Testis (tissue), 5 donors: ENCODE results near the gene LRCH2. TPM values are rescaled to one million over a fixed set of nuclear protein-coding genes. Genes with fewer than 3 reads are reported as not detected.
A peak's percentile ranks its signal among the peaks of the same experiment; 100 is the strongest.

Source experiments
- DNase-seq: peaks from one replicate; pipeline ENCODE4 v3.0.0-alpha.2; 2019
- H3K27ac ChIP-seq, 2 donors: fragments of 200-600 bp; sonication (generic); one replicate each; pipeline ENCODE4 v1.5.1; 2019
- H3K27me3 ChIP-seq: fragments of 200-600 bp; sonication (generic); one replicate; pipeline ENCODE4 v1.5.1; 2019
- H3K36me3 ChIP-seq: fragments of 200-600 bp; sonication (generic); one replicate; pipeline ENCODE4 v1.5.1; 2017; ENCODE audit warnings: low read depth; ENCODE audit errors: missing control alignments
- H3K4me1 ChIP-seq: fragments of 200-600 bp; sonication (generic); one replicate; pipeline ENCODE4 v1.5.1; 2019
- H3K4me3 ChIP-seq, 2 donors: fragments of 200-600 bp; sonication (generic); one replicate each; pipeline ENCODE4 v1.5.1; 2017 to 2019
- H3K9me3 ChIP-seq: fragments of 200-600 bp; sonication (generic); one replicate; pipeline ENCODE4 v1.5.1; 2017
- POLR2A ChIP-seq: fragments of 450-650 bp; IDR thresholded peaks from one replicate; pipeline ENCODE4 v1.6.1; 2017; ENCODE audit warnings: antibody characterized with exemption, mild to moderate bottlenecking, moderate library complexity
- WGBS, 2 donors: methylation state at CpG; one replicate each; pipeline ENCODE4 v1.1.5; 2018; 5-methylcytosine and 5-hydroxymethylcytosine counted together
- intact Hi-C: fragments of 100-400 bp; cut with DNase I; formaldehyde crosslinking; loops from one replicate; pipeline ENCODE4 v1.15.1; 2023; ENCODE audit warnings: low total_unique reads
- long read RNA-seq, 2 donors: transcript quantifications; one replicate each; lab custom pipeline, GENCODE V29; 2026
- polyA plus RNA-seq: library from polyadenylated mRNA; stranded (reverse); fragments of 350-450 nt; fragmentation: Illumina TruSeq; extraction: RNeasy Lipid Tissue Mini Kit (QIAGEN cat#74804); gene quantifications from one replicate; pipeline ENCODE4 v1.2.3, GENCODE V29; 2014; ENCODE audit warnings: low read depth, low replicate concordance; ENCODE audit not compliant: insufficient read depth
- total RNA-seq, 2 donors: library from RNA; depleted of rRNA; stranded (reverse); fragments of >200 nt; gene quantifications; one replicate each; pipeline ENCODE4 v1.2.3, GENCODE V29; 2016
- TF ChIP-seq, protein P1 (sequence below), 3 experiments: fragments of 450-650 bp in 2 of 3; fragments of 200-600 bp in 1 of 3; sonication (generic) in 1 of 3; IDR thresholded peaks; one replicate each; pipeline ENCODE4 v1.5.1; 2016 to 2019; ENCODE audit warnings: antibody characterized with exemption in 3 of 3, mild to moderate bottlenecking in 2 of 3, moderate library complexity in 1 of 3

Gene LRCH2, protein sequence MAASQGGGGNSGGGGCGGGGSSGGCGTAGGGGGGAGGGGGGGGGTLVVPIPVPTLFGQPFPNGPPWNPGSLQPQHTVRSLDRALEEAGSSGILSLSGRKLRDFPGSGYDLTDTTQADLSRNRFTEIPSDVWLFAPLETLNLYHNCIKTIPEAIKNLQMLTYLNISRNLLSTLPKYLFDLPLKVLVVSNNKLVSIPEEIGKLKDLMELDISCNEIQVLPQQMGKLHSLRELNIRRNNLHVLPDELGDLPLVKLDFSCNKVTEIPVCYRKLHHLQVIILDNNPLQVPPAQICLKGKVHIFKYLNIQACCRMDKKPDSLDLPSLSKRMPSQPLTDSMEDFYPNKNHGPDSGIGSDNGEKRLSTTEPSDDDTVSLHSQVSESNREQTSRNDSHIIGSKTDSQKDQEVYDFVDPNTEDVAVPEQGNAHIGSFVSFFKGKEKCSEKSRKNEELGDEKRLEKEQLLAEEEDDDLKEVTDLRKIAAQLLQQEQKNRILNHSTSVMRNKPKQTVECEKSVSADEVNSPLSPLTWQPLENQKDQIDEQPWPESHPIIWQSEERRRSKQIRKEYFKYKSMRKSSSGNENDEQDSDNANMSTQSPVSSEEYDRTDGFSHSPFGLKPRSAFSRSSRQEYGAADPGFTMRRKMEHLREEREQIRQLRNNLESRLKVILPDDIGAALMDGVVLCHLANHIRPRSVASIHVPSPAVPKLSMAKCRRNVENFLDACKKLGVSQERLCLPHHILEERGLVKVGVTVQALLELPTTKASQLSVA
- total RNA-seq (1 to 10 TPM; 3.8 to 5.4 TPM), polyA plus RNA-seq (2.4 TPM)
- long read RNA-seq, donor 1, full-length matches to known transcripts: 1 of 1 reads
- long read RNA-seq, donor 1, partial matches to known transcripts: 0 of 1 reads
- long read RNA-seq, donor 1, other reads (novel, unspliced or antisense): 0 of 1 reads
- long read RNA-seq, donor 2: 0 reads

DNA sequence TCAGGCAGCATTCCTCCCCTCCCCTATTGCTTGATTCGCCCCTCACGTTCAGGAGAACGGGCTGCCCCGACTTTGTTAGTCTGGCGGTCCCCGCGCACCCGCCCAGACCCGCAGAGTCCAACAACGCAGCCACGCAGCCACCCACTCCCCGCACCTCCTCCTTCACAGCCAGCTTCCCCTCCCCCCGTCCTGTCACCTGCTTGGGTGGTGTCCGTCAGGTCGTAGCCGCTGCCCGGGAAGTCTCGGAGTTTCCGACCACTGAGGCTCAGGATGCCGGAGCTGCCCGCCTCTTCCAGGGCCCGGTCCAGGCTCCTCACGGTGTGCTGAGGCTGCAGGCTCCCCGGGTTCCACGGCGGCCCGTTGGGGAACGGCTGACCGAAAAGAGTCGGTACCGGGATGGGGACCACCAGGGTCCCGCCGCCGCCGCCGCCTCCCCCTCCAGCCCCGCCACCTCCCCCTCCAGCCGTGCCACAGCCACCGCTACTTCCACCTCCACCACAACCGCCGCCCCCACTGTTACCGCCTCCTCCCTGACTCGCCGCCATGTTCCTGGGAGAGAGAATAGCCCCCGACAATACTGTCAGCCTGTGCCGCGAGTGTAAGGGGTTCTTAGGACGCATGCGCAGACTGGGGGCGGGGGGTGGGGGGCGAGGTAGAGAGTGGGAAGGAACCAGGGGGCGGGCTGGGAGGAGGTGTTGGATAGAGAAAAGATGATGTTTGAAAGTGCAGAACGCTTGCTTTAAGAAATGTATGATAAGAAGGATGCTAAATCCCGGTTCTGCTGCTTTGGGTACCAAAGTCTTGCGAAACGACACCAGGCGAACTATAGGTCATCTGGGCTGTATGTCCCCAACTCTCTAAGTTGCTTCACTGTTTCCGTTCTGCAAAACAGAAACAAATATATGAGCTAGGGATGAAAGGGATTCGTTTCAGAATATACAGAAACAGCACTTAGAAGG lies at the start of gene LRCH2:
Gene LRCH2 (minus strand): TSS at position 600 of the 959 bp plus-strand sequence. CDS start 55 bp downstream, at position 545.
- H3K36me3 ChIP-seq: no peaks in the 10 kb centered on the region
- WGBS, 2 donors: 0% methylated on average over 18 to 43 of the region's 59 CpGs
- H3K27me3 ChIP-seq: no peaks in the 10 kb centered on the region
- H3K9me3 ChIP-seq: no peaks in the 10 kb centered on the region
- intact Hi-C loops: no loop called here
- H3K4me1 ChIP-seq: no peaks in the 10 kb centered on the region
- DNase-seq: peak; percentile 43
- TF ChIP-seq, protein P1, sequence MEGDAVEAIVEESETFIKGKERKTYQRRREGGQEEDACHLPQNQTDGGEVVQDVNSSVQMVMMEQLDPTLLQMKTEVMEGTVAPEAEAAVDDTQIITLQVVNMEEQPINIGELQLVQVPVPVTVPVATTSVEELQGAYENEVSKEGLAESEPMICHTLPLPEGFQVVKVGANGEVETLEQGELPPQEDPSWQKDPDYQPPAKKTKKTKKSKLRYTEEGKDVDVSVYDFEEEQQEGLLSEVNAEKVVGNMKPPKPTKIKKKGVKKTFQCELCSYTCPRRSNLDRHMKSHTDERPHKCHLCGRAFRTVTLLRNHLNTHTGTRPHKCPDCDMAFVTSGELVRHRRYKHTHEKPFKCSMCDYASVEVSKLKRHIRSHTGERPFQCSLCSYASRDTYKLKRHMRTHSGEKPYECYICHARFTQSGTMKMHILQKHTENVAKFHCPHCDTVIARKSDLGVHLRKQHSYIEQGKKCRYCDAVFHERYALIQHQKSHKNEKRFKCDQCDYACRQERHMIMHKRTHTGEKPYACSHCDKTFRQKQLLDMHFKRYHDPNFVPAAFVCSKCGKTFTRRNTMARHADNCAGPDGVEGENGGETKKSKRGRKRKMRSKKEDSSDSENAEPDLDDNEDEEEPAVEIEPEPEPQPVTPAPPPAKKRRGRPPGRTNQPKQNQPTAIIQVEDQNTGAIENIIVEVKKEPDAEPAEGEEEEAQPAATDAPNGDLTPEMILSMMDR (IDR thresholded peaks at IDR 0.05): no peak
- TF ChIP-seq POLR2A: no peak
- H3K4me3 ChIP-seq: peak within 1 kb of the TSS; percentile 64 to 71
- H3K27ac ChIP-seq: peak within 1 kb of the TSS; percentile 59 to 72

DNA sequence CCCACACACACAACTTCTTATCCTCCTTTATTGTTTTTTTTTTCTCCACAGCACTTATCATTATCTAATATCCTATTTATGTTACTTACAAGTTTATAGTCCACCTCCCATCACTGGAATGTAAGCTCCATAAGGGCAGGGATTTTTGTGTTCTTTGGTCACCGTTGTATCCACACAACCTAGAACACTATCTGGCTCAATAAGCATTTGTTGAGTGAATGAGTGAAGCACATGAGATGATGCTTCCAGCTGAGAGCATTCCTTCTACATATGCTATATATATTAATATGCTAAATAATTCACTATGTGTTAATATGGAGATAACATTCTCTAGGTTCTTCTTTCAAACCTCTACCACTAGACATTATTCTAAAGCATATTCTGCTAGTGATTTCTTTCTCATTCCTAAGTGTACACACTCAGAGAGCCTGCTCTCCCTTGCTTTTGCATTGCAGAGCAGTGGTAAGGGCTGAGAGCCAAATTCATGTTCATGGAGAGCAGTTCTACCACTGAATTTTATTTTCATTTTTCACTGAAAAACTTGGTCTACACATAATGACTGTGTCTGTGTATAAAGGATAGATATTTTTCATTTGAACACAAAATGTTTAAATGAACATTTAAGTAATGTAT lies 35.3 kb upstream of the LRCH2 start:
- no peak overlapping the region for H3K27ac ChIP-seq
- intact Hi-C loops: no loop called here
- TF ChIP-seq, protein P1 (IDR thresholded peaks at IDR 0.05): no peak
- TF ChIP-seq POLR2A: no peak
- WGBS, 2 donors: 90 to 100% methylated on average over 1 of the region's 1 CpG
- H3K4me1 ChIP-seq: no peaks in the 10 kb centered on the region
- no peaks in the 10 kb centered on the region for H3K9me3 ChIP-seq
- no peak overlapping the region for H3K4me3 ChIP-seq
- H3K27me3 ChIP-seq: no peaks in the 10 kb centered on the region
- no peak for DNase-seq
- no peaks in the 10 kb centered on the region for H3K36me3 ChIP-seq

DNA sequence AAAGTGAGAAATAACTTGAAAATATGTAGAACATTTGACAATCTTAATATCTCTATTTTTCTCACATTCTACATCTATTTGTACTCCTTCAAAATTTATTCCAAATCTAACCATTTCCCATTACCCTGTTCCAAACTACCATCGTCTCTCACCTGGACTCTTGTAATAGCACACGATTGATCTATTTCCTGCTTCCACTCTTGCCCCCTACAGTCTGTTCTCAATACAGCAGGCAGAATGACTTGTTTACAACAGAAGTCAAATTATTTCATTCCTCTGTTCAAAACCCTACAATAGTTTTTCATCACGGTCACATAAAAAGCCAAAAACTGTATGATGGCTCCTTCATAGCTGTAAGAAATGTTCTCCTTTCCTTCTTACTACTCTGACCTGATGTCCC lies 34.5 kb upstream of the LRCH2 start:
- intact Hi-C loops: no loop called here

More for the DNA sequence above, 34.5 kb upstream of the LRCH2 start:
- WGBS, 2 donors: 65 to 77% methylated on average over 3 of the region's 3 CpGs
- Histone ChIP-seq H3K4me1 (no peaks in the 10 kb centered on the region), H3K27me3 (no peaks in the 10 kb centered on the region), H3K36me3 (no peaks in the 10 kb centered on the region), H3K4me3 (no peak overlapping the region), H3K9me3 (no peaks in the 10 kb centered on the region), H3K27ac (no peak overlapping the region)
- TF ChIP-seq, protein P1 (IDR thresholded peaks at IDR 0.05): peak in 1 of 3 experiments; percentile 8
- no peak for TF ChIP-seq POLR2A
- DNase-seq: no peak
